ENCODE data around the gene MAP3K13.

GRCh38 chr3:185325946-185326791, 36.8 kb upstream of the MAP3K13 start:
- TF ChIP-seq CTCF (IDR thresholded peaks at IDR 0.05) (no peak), EP300 (IDR thresholded peaks at IDR 0.05) (no peak)

Measured in ovary (tissue), 3 donors.